ENCODE results near the gene DAZ3. TPM values are rescaled to one million over a fixed set of nuclear protein-coding genes. Genes with fewer than 3 reads are reported as not detected.
"Not testable (repeated sequence)": the region's sequence is repeated elsewhere in the genome, so short reads cannot be mapped to it uniquely, and the experiment has no call there.

Gene DAZ3, protein sequence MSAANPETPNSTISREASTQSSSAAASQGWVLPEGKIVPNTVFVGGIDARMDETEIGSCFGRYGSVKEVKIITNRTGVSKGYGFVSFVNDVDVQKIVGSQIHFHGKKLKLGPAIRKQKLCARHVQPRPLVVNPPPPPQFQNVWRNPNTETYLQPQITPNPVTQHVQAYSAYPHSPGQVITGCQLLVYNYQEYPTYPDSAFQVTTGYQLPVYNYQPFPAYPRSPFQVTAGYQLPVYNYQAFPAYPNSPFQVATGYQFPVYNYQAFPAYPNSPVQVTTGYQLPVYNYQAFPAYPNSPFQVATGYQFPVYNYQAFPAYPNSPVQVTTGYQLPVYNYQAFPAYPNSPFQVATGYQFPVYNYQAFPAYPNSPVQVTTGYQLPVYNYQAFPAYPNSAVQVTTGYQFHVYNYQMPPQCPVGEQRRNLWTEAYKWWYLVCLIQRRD
- not detected for total RNA-seq
- not detected for polyA plus RNA-seq

DNA sequence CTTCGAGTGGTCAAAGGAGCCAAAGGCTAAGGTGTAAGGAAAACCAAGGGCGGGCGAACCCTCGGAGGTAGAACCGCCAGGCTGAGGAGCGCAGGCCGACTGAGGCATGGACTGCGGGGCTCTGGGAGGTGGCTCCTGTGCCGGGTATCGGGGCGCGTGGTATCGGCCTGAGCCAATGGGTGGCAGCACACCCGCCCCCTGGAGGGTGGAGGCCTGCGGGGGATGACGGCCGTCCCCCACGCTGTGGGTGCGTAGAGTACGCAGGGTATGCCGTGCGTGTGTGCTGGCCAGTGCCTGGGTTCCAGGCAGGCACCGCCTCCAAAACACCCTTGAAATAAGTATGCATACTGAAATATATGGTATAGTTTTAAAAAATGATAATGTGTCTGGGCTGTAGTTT lies at the start of gene DAZ3:
TSS of gene DAZ3 (minus strand) at position 101 of the 400 bp plus-strand sequence. CDS start 208 bp downstream, outside the sequence.
- H3K4me3 Mint-ChIP-seq; H3K27ac ChIP-seq (ENCODE audit: low read depth, low read length); H3K27me3 Mint-ChIP-seq; DNase-seq; H3K36me3 ChIP-seq (ENCODE audit: insufficient read depth, low read length); intact Hi-C loops (cut with micrococcal nuclease); H3K9me3 ChIP-seq (ENCODE audit: control insufficient read depth in 1 of 2, low read length in 2 of 2); H3K36me3 Mint-ChIP-seq; H3K27ac Mint-ChIP-seq; CTCF ChIA-PET (ENCODE audit: partially characterized antibody); H3K4me1 ChIP-seq (ENCODE audit: insufficient read depth, low read length); H3K4me1 Mint-ChIP-seq; POLR2A ChIA-PET (ENCODE audit: partially characterized antibody); H3K27me3 ChIP-seq (ENCODE audit: insufficient read depth, low read length); H3K4me3 ChIP-seq (ENCODE audit: low read length in 2 of 2); H3K9me3 Mint-ChIP-seq: not testable (repeated sequence)

DNA sequence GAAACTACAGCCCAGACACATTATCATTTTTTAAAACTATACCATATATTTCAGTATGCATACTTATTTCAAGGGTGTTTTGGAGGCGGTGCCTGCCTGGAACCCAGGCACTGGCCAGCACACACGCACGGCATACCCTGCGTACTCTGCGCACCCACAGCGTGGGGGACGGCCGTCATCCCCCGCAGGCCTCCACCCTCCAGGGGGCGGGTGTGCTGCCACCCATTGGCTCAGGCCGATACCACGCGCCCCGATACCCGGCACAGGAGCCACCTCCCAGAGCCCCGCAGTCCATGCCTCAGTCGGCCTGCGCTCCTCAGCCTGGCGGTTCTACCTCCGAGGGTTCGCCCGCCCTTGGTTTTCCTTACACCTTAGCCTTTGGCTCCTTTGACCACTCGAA lies 20.4 kb upstream of the DAZ3 start, which contains the start of gene DAZ4:
TSS of gene DAZ4 (plus strand) at position 301 of the 400 bp plus-strand sequence. CDS start 208 bp downstream, outside the sequence.
- H3K27me3 ChIP-seq (ENCODE audit: insufficient read depth, low read length); H3K36me3 ChIP-seq (ENCODE audit: insufficient read depth, low read length); H3K9me3 ChIP-seq (ENCODE audit: control insufficient read depth in 1 of 2, low read length in 2 of 2); H3K4me1 Mint-ChIP-seq; H3K4me3 ChIP-seq (ENCODE audit: low read length in 2 of 2); H3K9me3 Mint-ChIP-seq; CTCF ChIA-PET (ENCODE audit: partially characterized antibody); intact Hi-C loops (cut with micrococcal nuclease); H3K36me3 Mint-ChIP-seq; H3K27me3 Mint-ChIP-seq; DNase-seq; POLR2A ChIA-PET (ENCODE audit: partially characterized antibody); H3K27ac Mint-ChIP-seq; H3K27ac ChIP-seq (ENCODE audit: low read depth, low read length); H3K4me3 Mint-ChIP-seq; H3K4me1 ChIP-seq (ENCODE audit: insufficient read depth, low read length): not testable (repeated sequence)

DNA sequence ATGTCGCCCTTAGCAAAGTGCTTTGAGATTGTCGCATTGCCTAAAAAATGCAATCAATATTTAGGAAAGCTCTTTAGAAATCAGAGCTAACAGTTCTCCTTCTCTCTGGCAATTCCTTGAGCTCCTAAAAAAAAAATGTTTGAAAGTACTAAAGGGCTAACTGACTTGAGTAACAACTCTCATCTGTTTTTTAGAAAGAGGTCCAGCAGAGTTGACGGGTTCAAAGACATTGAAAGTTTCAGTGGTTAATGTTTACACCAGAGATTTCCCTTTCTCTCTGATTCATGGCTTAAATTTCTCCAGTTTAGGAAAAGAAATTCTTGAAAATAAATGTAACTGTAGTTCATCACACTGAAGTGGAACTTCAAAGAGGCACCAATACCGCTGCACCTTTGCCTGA lies 11.9 kb upstream of the DAZ3 start:
- H3K36me3 Mint-ChIP-seq; CTCF ChIA-PET (ENCODE audit: partially characterized antibody); H3K27me3 ChIP-seq (ENCODE audit: insufficient read depth, low read length); H3K4me1 Mint-ChIP-seq; H3K4me3 Mint-ChIP-seq; H3K27ac Mint-ChIP-seq; H3K4me1 ChIP-seq (ENCODE audit: insufficient read depth, low read length); H3K36me3 ChIP-seq (ENCODE audit: insufficient read depth, low read length); H3K4me3 ChIP-seq (ENCODE audit: low read length in 2 of 2); H3K9me3 ChIP-seq (ENCODE audit: control insufficient read depth in 1 of 2, low read length in 2 of 2); POLR2A ChIA-PET (ENCODE audit: partially characterized antibody); H3K27me3 Mint-ChIP-seq; H3K9me3 Mint-ChIP-seq; H3K27ac ChIP-seq (ENCODE audit: low read depth, low read length); intact Hi-C loops (cut with micrococcal nuclease); DNase-seq: not testable (repeated sequence)

DNA sequence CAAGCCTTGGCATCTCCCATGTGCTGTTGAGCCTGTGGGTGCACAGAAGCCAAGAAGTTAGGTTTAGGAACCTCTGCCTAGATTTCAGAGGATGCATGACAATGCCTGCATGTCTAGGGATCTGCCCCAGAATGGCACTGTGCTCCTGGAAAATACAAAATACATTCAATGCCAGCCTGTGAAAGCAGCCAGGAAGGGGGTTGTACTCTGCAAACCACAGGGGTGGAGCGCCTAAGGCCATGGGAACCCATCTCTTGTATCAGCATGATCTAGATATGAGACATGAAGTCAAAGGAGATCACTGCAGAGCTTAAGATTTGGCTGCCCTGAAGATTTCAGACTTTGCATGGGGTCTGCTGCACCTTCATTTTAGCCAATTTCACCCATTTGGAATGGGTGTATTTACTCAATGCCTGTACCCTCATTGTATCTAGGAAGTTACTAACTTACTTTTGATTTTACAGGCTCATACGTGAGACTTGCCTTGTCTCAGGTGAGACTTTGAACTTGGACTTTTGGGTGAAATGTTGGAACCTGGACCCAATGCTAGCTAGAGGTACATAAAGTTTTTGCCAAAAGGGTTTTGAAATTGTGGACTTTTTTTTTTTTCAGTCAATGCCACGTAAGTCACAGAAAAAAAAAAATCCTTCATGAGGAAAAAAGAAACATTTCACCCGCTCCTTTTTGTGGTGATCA lies 11.1 kb upstream of the DAZ3 start:
- H3K36me3 Mint-ChIP-seq; H3K4me3 ChIP-seq (ENCODE audit: low read length in 2 of 2); H3K27me3 Mint-ChIP-seq; H3K9me3 Mint-ChIP-seq; DNase-seq; intact Hi-C loops (cut with micrococcal nuclease); H3K9me3 ChIP-seq (ENCODE audit: control insufficient read depth in 1 of 2, low read length in 2 of 2); POLR2A ChIA-PET (ENCODE audit: partially characterized antibody); H3K36me3 ChIP-seq (ENCODE audit: insufficient read depth, low read length); H3K27ac ChIP-seq (ENCODE audit: low read depth, low read length); H3K4me3 Mint-ChIP-seq; H3K4me1 ChIP-seq (ENCODE audit: insufficient read depth, low read length); CTCF ChIA-PET (ENCODE audit: partially characterized antibody); H3K27me3 ChIP-seq (ENCODE audit: insufficient read depth, low read length); H3K27ac Mint-ChIP-seq; H3K4me1 Mint-ChIP-seq: not testable (repeated sequence)

DNA sequence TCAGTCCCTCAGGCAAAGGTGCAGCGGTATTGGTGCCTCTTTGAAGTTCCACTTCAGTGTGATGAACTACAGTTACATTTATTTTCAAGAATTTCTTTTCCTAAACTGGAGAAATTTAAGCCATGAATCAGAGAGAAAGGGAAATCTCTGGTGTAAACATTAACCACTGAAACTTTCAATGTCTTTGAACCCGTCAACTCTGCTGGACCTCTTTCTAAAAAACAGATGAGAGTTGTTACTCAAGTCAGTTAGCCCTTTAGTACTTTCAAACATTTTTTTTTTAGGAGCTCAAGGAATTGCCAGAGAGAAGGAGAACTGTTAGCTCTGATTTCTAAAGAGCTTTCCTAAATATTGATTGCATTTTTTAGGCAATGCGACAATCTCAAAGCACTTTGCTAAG lies 8.6 kb upstream of the DAZ3 start:
- H3K9me3 Mint-ChIP-seq; H3K27ac Mint-ChIP-seq; H3K4me3 Mint-ChIP-seq; H3K9me3 ChIP-seq (ENCODE audit: control insufficient read depth in 1 of 2, low read length in 2 of 2); H3K36me3 ChIP-seq (ENCODE audit: insufficient read depth, low read length); POLR2A ChIA-PET (ENCODE audit: partially characterized antibody); H3K4me3 ChIP-seq (ENCODE audit: low read length in 2 of 2); intact Hi-C loops (cut with micrococcal nuclease); H3K4me1 Mint-ChIP-seq; H3K36me3 Mint-ChIP-seq; CTCF ChIA-PET (ENCODE audit: partially characterized antibody); DNase-seq; H3K27ac ChIP-seq (ENCODE audit: low read depth, low read length); H3K27me3 ChIP-seq (ENCODE audit: insufficient read depth, low read length); H3K4me1 ChIP-seq (ENCODE audit: insufficient read depth, low read length); H3K27me3 Mint-ChIP-seq: not testable (repeated sequence)

Other genes starting within 250 kb of the DAZ3 start
- gene BPY2B, start 195.4 kb downstream of the DAZ3 start, total RNA-seq: not detected
- gene BPY2B, start 195.4 kb downstream of the DAZ3 start, polyA plus RNA-seq: not detected
- gene DAZ4, start 20.5 kb upstream of the DAZ3 start, total RNA-seq: not detected
- not detected for gene DAZ4, start 20.5 kb upstream of the DAZ3 start, polyA plus RNA-seq
- gene BPY2C, start 238.7 kb upstream of the DAZ3 start, total RNA-seq: not detected
- not detected for gene BPY2C, start 238.7 kb upstream of the DAZ3 start, polyA plus RNA-seq

All from CD4-positive, alpha-beta memory T cell (primary cell).